Measurements from ENCODE around the gene OR5AN1. TPM values are rescaled to one million over a fixed set of nuclear protein-coding genes. Genes with fewer than 3 reads are reported as not detected.

The OR5AN1 gene
- total RNA-seq, 1 experiment from 2014 or later: not detected

DNA sequence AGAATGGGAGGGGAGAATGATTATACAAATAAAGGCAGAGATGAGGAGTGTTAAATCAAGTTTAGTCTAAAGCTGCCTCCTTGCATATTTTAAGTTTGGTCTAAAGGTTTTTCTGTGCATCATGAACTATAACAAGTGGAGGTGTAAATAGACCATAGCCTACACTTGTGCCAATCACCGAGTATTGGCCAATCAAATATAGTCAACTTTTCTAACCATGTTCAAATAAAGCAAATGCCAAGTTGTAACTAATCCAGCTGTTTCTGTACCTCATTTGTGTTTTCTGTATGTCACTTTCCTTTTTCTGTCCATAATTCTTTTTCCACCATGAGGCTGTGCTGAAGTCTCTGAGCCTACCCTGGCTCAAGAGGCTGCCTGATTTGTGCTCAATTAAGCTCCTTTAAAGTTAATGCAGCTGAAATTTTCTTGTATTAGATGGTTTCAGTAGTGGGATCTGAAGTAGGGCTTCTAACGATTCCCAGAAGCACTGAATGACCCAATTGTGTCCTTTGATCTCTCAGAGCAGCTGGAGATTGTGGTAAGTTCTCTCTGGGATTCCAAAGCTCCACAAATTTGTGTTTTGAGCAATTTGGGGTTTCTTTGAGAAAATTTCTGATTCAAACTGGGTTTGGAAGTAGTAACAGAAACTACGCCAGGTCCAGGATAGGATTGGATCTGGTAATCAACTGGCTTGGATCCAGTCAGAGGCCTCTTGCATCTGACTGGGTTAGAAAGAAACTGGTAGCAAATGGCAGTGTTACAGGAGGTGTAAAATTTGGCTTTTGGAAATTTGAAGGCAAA lies 42.0 kb downstream of the OR5AN1 start:
- Histone ChIP-seq H3K4me1 (ENCODE audit: control insufficient read depth in 1 of 2, insufficient read depth in 2 of 2, low read length in 2 of 2) (no peaks in the 10 kb centered on the region), H3K9ac (ENCODE audit: low read length) (no peak overlapping the region), H3K27ac (ENCODE audit: low read depth, low read length) (no peak overlapping the region), H4K20me1 (ENCODE audit: insufficient read depth) (no peaks in the 10 kb centered on the region), H3K36me3 (ENCODE audit: control insufficient read depth in 1 of 2, insufficient read depth in 2 of 2, low read length in 2 of 2) (no peaks in the 10 kb centered on the region), H3K79me2 (ENCODE audit: insufficient read depth, low read length) (no peaks in the 10 kb centered on the region), H3K9me2 (ENCODE audit: insufficient read depth) (no peaks in the 10 kb centered on the region), H3K4me2 (ENCODE audit: low read length) (no peak overlapping the region), H3K4me3 (replicated peaks in 1 of 2; ENCODE audit: low read depth in 1 of 2, low read length in 2 of 2) (no peak overlapping the region), H2AFZ (ENCODE audit: low read depth, low read length, poor library complexity, severe bottlenecking) (no peak overlapping the region), H3K27me3 (ENCODE audit: insufficient read depth, low read length) (no peaks in the 10 kb centered on the region), H3K9me3 (ENCODE audit: control insufficient read depth in 1 of 2, insufficient read depth in 1 of 2, low read depth in 1 of 2, low read length in 2 of 2) (peaks cover 9 to 16% of the 10 kb centered on the region in 2 experiments; a peak in 2 of 4 replicates)
- TF ChIP-seq CBX3 (IDR thresholded peaks at IDR 0.05; ENCODE audit: low read depth) (no peak), JUND (IDR thresholded peaks at IDR 0.05) (no peak), FOSL1 (IDR thresholded peaks at IDR 0.05; ENCODE audit: low read depth) (no peak)
- TF ChIP-seq, protein P1, sequence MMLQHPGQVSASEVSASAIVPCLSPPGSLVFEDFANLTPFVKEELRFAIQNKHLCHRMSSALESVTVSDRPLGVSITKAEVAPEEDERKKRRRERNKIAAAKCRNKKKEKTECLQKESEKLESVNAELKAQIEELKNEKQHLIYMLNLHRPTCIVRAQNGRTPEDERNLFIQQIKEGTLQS (IDR thresholded peaks at IDR 0.05): no peak
- no TSS peak for BruUV-seq (replicated peaks)
- ChIA-PET RAD21 (ENCODE audit: low non-redundant PET in 1 of 2, low total read pairs in 2 of 2, uncharacterized antibody in 2 of 2, unreplicated experiment in 2 of 2) (no interaction called here), POLR2A (no interaction called here), CTCF (interaction anchor here (1.4 kb wide), 1 partner anchor 13 kb away, joined by 3 read pairs; no protein-coding TSS in a partner anchor)
- DNase-seq (ENCODE audit: low read depth, low spot score) (no peak), ATAC-seq (no peak)
- intact Hi-C loops (cut with micrococcal nuclease): no loop called here

GRCh38 chr11:59401262-59401552 lies 42.5 kb downstream of the OR5AN1 start:
- POLR2A ChIA-PET: no interaction called here
- Histone ChIP-seq H3K36me3 (ENCODE audit: control insufficient read depth in 1 of 2, insufficient read depth in 2 of 2, low read length in 2 of 2) (no peaks in the 10 kb centered on the region), H3K4me3 (replicated peaks in 1 of 2; ENCODE audit: low read depth in 1 of 2, low read length in 2 of 2) (no peak overlapping the region), H2AFZ (ENCODE audit: low read depth, low read length, poor library complexity, severe bottlenecking) (no peak overlapping the region), H3K79me2 (ENCODE audit: insufficient read depth, low read length) (no peaks in the 10 kb centered on the region), H4K20me1 (ENCODE audit: insufficient read depth) (no peaks in the 10 kb centered on the region), H3K4me2 (ENCODE audit: low read length) (no peak overlapping the region), H3K9ac (ENCODE audit: low read length) (no peak overlapping the region), H3K27me3 (ENCODE audit: insufficient read depth, low read length) (no peaks in the 10 kb centered on the region), H3K9me3 (ENCODE audit: control insufficient read depth in 1 of 2, insufficient read depth in 1 of 2, low read depth in 1 of 2, low read length in 2 of 2) (peaks cover 9 to 16% of the 10 kb centered on the region in 2 experiments; a peak in 2 of 4 replicates), H3K9me2 (ENCODE audit: insufficient read depth) (no peaks in the 10 kb centered on the region), H3K4me1 (ENCODE audit: control insufficient read depth in 1 of 2, insufficient read depth in 2 of 2, low read length in 2 of 2) (no peaks in the 10 kb centered on the region), H3K27ac (ENCODE audit: low read depth, low read length) (no peak overlapping the region)
- CTCF ChIA-PET: interaction anchor here (1.4 kb wide), 1 partner anchor 12 kb away, joined by 3 read pairs; no protein-coding TSS in a partner anchor
- TF ChIP-seq ELF1 (IDR thresholded peaks at IDR 0.05; ENCODE audit: borderline replicate concordance, low read depth): no peak
- TF ChIP-seq, protein P2, sequence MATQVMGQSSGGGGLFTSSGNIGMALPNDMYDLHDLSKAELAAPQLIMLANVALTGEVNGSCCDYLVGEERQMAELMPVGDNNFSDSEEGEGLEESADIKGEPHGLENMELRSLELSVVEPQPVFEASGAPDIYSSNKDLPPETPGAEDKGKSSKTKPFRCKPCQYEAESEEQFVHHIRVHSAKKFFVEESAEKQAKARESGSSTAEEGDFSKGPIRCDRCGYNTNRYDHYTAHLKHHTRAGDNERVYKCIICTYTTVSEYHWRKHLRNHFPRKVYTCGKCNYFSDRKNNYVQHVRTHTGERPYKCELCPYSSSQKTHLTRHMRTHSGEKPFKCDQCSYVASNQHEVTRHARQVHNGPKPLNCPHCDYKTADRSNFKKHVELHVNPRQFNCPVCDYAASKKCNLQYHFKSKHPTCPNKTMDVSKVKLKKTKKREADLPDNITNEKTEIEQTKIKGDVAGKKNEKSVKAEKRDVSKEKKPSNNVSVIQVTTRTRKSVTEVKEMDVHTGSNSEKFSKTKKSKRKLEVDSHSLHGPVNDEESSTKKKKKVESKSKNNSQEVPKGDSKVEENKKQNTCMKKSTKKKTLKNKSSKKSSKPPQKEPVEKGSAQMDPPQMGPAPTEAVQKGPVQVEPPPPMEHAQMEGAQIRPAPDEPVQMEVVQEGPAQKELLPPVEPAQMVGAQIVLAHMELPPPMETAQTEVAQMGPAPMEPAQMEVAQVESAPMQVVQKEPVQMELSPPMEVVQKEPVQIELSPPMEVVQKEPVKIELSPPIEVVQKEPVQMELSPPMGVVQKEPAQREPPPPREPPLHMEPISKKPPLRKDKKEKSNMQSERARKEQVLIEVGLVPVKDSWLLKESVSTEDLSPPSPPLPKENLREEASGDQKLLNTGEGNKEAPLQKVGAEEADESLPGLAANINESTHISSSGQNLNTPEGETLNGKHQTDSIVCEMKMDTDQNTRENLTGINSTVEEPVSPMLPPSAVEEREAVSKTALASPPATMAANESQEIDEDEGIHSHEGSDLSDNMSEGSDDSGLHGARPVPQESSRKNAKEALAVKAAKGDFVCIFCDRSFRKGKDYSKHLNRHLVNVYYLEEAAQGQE (IDR thresholded peaks at IDR 0.05; ENCODE audit: low read depth): no peak
- TF ChIP-seq, protein P1 (IDR thresholded peaks at IDR 0.05): no peak
- TF ChIP-seq, protein P3, sequence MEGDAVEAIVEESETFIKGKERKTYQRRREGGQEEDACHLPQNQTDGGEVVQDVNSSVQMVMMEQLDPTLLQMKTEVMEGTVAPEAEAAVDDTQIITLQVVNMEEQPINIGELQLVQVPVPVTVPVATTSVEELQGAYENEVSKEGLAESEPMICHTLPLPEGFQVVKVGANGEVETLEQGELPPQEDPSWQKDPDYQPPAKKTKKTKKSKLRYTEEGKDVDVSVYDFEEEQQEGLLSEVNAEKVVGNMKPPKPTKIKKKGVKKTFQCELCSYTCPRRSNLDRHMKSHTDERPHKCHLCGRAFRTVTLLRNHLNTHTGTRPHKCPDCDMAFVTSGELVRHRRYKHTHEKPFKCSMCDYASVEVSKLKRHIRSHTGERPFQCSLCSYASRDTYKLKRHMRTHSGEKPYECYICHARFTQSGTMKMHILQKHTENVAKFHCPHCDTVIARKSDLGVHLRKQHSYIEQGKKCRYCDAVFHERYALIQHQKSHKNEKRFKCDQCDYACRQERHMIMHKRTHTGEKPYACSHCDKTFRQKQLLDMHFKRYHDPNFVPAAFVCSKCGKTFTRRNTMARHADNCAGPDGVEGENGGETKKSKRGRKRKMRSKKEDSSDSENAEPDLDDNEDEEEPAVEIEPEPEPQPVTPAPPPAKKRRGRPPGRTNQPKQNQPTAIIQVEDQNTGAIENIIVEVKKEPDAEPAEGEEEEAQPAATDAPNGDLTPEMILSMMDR (IDR thresholded peaks at IDR 0.05 in 2 of 3, conservative IDR thresholded peaks at IDR 0.05 in 1 of 3; ENCODE audit: borderline replicate concordance in 1 of 3, insufficient read depth in 1 of 3, low read depth in 2 of 3, low read length in 2 of 3): peak in 1 of 3 experiments; percentile 27; a peak in 3 of 6 replicates
- TF ChIP-seq POLR2A (IDR thresholded peaks at IDR 0.05; ENCODE audit: borderline replicate concordance, extremely low read depth, insufficient read depth, insufficient read length): no peak
- RAD21 ChIA-PET (ENCODE audit: low non-redundant PET in 1 of 2, low total read pairs in 2 of 2, uncharacterized antibody in 2 of 2, unreplicated experiment in 2 of 2): no interaction called here
- no TSS peak for BruUV-seq (replicated peaks)
- ATAC-seq: no peak
- DNase-seq (ENCODE audit: low read depth, low spot score): no peak
- intact Hi-C loops (cut with micrococcal nuclease): no loop called here
